ENCODE results near the gene ACO1.

The ACO1 gene

DNA sequence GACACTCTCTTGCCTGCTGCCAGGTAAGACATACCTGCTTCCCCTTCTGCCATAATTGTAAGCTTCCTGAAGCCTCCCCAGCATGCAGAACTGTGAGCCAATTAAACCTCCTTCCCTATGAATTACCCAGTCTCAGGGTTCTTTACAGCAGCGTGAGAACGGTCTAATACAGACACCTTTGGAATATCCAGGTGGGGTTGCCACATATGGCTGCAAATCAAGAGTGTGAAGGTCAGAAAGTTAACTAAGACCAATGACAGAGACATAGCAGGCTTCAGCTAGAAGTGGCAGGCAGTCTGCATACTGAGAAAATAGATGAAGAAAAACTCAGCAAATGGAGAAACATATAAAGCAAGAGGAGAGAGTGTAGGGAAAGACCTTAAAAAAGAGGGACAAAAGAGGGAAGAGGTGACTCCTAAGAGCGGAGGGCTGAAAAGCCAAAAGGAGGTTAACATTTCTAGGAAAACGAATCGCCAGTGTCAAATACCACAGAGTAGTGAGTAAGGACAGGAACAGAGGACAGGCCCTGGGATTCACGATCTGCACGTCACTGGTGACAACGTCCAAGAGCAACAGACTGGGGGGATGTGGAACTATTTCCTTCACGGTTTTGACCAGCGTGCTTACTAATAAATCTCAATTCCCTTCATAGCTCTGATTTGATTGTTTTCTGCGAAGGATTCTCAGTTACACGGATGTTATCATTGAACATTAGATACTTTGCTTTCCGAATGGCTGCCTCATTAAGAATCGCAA lies 1.7 kb upstream of the ACO1 start:
- DNase-seq (ENCODE audit: low read depth, low spot score) = no peak

DNA sequence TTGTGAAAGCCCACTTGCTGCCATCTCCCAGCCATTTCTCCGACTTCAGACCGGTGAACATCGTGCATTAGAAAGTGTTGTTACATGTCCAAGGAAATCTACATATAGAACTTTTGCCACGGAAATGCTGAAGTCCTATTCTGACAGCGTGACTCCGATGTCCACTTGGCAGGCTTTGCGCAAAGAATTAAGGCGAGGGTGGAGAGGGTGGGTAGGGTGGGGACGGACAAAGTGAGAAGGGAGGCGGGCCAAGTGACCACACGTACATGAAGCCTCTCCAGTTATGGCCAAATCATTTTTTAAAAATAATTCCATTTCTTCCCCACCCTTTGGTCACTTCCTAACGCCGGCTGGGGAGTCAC lies 460 bp upstream of the ACO1 start:
- DNase-seq (ENCODE audit: low read depth, low spot score) = no peak

DNA sequence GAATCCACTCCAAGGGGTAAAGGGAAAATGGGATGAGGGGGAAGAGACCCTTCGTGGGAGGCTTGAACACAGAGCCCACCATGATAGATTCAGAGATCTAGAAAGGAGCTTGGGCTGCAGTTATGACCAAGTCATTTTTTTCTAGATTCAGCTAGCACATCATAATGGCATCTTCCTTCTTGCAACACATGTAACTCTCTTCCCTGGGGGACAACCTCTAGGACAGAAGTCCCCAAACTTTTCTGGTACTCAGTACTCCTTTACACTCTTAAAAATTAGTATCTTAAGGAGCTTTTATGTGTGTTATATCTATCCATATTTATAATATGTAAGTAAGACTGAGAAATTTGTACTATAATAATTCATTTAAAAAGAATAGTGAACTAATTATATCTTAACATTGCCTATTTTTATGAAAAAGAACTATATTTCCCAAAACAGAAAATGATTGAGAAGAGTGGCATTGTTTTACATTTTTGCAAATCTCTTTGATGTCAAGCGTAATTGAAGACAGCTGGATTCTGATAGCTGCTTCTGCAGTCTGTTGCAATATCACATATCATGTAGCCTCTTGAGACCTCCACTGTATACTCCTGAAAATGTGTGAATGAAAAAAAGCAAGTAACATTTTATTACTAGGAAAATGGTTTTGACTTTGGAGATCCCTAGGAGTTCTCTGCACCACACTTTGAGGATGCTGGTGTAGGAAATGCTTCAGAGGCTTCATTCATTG lies 875 bp downstream of the ACO1 start:
- no peak for DNase-seq (ENCODE audit: low read depth, low spot score)

DNA sequence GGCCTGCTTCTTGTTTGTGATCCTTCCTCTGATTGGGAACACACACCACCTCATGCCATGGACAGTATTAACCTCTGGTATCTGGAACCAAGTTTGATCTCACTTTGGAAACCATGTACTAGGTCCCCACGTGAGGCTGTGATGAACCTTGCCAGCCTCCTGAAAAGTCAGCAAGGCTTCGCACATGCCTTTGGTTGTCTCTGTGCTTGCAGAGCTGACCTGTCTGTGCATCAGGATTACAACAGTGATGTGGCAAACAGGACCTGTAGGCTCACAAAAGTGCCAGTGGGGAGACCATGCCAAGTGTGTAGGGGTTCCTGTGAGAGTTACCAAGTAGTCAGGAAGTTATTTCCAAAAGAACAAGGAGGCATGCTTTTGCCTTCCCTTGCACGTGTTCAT lies 1.4 kb downstream of the ACO1 start:
- DNase-seq (ENCODE audit: low read depth, low spot score) = no peak

DNA sequence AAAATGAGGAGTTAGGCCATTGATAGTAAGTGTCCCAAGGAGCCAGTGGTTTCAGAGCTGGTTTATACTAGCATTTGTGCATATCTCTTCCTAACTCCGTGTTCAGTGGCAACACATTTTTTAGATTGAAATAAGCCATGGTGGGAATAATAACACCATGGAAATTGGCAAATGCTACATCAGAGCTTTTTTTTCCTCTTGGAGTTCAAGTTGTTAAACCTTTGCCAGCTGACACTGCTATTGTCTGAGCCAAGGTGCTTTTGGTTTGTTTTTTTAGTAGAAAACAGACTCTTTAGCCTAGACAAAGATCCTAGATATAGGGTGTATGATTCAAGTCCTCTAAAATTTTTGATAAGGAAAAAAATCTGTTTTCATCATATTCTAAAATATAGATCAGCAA lies 2.8 kb downstream of the ACO1 start:
- DNase-seq (ENCODE audit: low read depth, low spot score) = no peak

DNA sequence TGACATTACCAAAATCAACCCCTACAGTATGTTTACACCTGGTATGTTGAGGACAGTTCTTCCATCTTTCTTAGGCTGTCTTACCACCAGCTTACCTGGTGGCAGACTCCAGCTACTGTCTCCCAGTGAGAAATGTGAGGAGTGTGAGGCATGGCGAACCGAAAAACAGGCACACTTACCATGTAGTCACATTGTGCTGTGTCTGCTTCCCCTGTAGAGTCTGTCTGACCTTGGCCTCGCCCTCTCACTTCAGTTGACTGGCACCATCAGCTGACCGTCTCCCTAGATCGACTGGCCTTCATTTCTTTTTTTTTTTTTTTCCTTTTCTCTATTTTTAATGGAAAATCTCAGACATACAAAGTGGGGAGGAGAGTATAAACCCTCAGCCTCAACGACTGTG lies 4.9 kb downstream of the ACO1 start:
- no peak for DNase-seq (ENCODE audit: low read depth, low spot score)

DNA sequence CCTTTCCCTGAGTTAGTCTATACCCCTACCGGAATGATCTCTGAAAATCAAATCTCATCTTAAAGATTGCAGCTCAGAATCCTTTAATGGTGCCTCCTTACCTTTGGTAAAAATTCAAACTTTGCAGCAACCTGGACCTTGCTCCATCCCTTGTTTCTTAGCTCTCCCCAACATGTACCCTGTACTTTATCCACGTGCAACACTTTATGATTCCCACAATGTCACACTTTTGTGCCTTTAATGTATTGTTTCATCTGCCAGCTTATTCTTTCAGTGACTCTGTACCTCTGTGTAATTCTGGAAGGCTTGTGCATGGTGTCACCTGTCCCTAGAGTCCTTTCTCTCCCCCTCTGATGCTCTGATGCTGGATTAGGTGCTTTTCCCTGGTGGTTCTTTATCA lies 9.5 kb downstream of the ACO1 start:
- no peak for DNase-seq (ENCODE audit: low read depth, low spot score)

DNA sequence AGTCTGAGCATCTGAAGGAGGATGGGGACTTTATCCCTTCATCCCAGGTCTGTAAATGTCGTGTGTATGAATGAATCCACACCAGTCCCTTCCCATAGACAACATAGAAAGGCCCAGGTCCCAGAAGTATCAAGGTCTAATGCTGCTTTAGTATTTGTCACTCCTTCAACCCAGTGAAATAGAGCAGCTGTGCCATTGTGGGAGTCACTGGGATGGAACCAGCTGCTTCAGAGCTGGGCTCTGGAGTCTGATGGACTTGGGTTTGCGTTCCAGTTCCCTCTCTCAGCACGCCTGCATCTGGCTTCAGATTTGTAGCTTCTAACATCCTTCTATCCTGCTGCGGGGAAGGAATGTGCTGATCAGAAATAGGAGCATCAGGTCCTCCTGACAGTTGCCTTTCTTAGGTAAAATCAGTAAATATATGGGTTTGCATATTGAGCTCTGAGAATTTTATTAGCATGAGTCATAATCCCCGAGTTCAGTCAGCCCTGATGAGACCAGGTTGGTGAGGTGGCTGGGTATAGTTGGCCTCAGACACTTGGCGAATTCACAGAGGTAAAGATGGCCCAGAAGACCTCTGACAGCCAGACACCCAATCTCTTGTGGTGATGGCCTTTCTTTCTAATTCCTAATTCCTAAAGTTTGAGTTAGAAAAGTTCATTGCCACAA lies 10.1 kb downstream of the ACO1 start:
- peak; percentile 11 for DNase-seq (ENCODE audit: low read depth, low spot score)

DNA sequence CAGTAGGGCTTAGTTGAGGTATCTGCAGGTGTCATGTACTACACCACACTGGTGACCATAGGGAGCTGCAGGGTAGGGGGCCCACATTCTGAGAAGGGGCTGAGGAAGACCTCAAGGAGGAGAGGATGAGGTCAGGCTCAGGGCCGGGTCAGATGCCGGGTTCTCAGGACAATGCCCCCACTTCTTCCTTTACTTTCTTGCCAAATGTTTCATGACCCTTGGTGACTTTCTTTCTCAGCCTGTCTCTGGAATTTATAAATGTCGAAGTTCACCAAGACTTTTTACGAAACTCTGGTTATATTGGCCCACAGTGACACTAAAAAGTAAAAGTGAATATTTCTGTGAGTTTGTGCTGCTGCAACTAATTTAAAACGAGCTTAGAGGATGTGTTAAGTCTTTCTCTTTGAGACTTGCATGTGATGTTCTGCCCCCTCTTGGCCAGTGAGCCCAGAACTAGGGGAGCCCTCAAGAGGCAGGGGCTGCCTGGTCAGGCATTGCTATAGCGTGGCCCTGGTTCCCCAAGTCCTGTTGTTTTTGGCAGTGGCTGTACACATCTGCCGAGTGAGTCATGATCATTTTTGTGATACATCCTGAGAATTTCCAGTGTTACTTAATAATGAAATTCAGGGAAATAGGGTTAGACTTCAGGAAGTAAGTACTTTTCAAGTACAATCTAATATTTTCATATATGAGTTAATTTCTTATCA lies 11.2 kb downstream of the ACO1 start:
- peak; percentile 66 for DNase-seq (ENCODE audit: low read depth, low spot score)

DNA sequence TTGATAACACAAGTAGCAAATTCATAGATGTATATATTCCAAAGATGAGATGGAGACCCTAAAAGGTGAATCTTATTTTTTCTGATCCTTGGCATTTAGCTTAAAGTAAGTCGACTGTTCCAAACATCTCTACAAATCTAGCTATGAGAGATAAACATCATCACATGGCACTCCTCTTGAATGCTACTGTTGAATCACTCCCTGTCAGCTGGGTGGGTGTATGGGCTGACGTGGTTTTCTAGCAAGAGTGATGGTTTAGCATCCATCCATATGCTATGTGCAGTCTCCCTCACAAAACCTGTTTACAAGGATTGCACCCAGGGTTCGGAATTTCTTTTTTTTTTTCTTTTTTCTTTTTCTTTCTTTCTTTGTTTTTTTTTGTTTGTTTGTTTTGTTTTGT lies 13.8 kb downstream of the ACO1 start:
- DNase-seq (ENCODE audit: low read depth, low spot score) = no peak

DNA sequence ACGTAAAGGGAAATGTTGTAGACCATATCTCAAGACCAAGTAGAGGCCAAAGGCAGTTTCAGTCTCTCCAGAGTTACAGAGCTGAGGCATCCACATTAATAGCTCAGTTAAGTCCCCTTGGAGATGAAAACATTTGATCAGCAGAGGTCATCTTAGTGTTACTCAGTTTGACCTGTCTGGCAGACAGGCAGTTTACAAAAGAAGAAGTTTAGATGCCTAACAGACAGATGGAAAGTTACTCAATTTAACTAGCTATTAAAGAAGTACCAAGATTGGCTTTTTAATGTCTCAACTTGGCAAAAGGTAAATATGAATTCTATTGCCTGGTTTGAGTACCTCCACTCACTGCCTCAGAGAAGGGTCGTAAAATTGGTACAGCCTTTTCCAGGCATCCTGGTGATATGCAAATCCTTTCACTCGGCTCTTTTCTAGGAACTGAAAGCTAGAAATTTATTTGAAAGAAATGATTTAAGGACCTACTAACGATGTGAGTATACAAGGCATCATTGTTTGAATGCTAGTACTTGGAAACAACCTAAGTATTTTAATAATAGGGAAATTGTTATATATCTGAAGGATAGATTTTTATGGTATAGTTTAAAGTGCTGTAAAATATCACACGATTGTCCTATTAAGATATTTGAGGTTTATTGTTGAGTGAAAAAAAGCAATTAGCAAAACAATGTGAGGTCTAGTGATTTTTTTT lies 14.8 kb downstream of the ACO1 start:
- no peak for DNase-seq (ENCODE audit: low read depth, low spot score)

DNA sequence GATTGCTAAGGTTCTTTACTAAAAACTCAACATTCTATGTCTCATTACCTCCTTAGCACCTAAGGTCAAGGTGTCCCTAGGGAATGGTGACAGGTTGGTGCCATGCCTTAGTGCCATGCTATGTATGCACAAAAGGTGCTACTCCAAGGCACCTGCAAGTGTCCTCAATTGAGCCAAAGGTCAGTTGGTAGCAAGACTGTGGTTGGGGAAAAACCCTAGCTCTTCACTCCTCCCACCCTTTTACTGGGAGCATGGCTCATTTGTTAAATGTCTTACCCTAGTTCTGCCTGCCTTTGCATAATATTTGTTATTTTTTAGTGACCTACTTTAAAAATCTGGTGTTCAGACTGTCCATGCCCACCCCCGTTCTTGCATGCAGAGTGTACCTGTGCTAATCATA lies 17.0 kb downstream of the ACO1 start:
- DNase-seq (ENCODE audit: low read depth, low spot score) = no peak

DNA sequence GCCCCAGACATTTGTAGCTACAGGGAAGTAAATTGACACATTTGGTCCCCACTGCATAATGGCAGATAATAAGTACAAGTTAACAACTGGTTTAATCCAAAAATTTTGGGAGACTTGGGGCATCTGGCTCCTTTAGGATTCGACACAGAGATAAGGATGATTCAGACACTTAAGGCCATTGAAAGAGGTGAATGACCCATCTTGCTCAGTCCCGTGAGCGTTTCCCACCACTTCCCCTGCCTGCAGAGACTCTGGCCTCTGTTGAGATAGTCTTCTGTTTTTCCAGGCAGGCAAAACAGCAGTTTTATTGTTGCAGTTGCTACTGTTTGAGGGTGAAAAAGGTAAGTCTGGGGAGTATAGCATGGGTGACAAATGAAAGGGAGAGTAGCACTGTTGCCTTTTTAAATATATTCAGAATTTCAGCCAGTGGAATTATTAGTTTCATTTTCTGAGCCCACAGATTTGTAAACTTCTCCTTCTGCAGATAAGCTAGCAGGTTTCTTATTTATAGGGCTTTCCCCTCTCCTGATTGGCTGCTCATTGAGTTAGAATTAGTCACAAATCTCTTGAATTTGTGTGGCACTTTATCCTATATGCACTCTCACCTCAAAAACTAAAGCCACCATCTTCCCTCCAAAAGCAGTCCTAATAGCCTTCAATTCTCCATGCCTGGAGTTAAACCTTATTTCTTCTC lies 19.3 kb downstream of the ACO1 start:
- no peak for DNase-seq (ENCODE audit: low read depth, low spot score)

DNA sequence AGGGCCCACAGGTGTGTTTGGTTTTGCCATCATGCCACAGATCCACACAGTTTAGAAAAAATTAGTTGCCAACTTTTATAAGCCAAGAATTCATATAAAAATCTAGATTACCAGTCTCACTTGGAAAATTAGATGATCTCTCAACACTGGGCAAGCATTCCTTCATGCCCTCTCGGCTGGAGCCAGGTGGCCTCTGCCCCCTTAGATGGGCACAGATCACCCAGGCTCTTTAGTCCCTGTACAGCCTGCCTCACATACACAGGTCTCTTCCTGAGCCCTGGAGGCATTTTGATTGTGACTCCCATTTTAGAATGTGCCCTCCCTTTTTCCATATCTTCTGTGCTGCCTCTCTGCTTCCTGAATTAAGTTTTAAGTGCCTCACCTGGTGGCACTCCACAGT lies 20.0 kb downstream of the ACO1 start:
- DNase-seq (ENCODE audit: low read depth, low spot score) = no peak

DNA sequence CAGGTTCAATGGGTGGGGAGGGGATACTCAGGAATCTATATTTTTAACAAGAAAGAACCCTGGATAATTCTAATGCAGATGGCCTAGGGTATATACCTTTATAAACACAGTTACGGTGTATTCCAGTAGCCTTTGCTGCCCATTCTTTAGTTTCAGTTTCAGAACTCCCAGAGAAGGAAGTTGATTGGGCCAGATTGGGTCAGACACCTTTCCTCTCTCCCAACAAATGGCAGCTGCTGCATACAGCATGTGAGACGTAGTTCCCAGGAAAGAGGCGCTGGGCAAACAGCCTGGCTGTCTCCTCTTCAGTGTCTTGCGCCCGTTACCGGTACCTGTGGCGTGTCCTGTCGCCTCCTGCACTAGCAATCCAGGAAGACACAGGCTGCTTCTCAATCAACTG lies 20.4 kb downstream of the ACO1 start:
- DNase-seq (ENCODE audit: low read depth, low spot score) = no peak

DNA sequence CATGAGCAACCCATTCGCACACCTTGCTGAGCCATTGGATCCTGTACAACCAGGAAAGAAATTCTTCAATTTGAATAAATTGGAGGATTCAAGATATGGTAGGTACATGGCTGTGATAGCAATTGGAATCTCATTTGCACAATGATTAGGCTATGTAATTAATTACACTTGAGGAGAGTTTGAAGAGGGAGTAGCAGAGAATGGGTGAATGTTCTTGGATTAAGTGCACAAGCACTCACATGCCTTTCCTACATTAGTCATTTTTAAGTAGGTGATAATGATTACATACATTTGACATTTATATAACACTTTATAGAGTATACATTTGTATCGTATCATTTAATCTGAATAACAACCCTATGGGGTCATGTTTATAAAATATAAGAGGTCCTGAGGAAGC lies 21.1 kb downstream of the ACO1 start:
- DNase-seq (ENCODE audit: low read depth, low spot score) = no peak

DNA sequence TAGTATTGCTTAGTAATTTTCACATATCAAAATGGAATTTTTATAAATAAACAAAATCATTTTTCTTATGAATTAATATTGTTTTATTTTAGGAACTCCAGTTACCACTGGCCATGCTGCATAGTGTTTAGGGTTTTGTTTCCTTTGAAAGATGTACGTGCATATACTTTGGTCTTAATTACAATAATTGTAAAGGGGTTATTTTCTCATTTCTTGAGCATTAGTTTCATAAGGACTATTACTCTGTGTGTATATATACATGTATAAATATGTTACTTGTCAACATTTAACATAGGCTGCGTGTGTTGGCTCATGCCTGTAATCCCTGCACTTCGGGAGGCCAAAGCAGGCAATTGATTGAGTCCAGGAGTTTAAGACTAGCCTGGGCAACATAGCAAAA lies 21.6 kb downstream of the ACO1 start:
- DNase-seq (ENCODE audit: low read depth, low spot score) = no peak

DNA sequence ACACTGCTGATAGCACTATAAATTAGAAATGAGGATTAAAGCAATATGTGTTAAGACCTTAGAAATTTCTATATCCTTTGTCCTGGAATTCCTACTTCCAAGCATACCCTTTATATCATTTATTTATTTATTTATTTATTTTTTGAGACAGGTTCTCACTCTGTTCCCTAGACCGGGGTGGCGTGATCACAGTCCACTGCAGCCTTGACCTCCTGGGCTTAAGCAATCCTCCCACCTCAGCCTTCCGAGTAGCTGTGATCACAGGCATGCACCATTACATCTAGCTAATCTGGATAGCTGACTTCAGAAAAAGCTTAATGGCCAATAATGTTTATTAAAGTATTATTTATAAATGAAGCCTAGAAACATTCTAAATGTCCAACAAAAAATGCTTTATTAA lies 27.3 kb downstream of the ACO1 start:
- DNase-seq (ENCODE audit: low read depth, low spot score) = no peak

DNA sequence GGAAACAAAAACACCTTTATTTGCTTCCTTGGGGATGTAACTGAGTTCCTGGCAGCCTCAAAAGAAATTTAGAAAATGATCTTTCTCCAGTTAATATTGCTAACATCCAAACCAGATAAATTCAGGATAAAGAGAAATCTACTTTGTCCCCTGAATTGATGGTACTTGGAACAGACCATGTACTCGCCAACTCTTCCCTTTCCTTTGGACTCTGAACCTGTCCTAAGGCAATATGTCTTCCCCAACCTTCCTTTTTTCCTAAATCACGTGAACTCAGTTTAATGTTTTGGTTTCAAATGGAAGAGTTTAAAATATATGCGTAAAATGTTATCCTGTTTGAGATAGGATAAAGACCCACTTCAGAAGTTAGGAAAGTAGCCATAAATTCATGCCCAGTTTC lies 28.0 kb downstream of the ACO1 start:
- no peak for DNase-seq (ENCODE audit: low read depth, low spot score)

DNA sequence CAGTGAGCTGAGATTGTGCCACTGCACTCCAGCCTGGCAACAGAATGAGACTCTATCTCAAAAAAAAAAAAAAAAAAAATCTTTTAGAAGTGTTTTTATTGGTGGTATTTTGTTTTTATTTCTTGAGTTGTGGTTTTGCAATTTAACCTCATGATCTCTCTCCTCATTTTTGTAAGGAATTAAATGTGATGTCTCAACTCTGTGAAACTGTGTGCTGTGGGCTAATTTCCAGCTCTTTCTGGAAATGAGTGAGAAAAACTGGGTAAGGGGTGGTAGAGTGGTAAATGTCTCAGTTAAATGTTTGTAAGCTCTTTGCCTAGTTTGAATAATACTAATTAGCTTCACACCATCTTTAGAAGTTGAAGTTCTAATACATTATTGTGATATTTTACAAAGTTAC lies 29.0 kb downstream of the ACO1 start:
- DNase-seq (ENCODE audit: low read depth, low spot score) = peak; percentile 39

DNA sequence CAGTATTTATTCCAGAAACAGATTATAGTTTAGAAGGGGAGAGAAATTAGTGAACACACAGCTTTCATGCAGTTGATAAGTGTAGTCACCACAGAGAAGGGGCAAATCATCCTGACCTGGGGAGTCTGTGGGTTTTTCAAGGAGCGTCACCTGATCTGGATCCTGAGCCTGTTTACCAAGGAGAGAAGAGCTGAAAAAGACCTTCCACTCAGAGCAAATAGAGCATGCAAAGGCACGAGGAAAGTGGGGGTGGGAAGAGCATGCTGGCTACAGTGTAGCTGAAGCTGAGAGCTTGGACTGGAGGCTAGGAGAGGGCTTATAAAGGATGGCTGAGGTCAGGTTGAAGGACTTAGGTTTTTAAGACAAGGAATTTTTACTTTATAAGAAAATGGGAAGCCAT lies 30.4 kb downstream of the ACO1 start:
- DNase-seq (ENCODE audit: low read depth, low spot score) = no peak

All from astrocyte of the hippocampus (primary cell).